TTC549 (cell line): ENCODE results near the gene BLOC1S1.

Source experiments
- FAIRE-seq: peaks from 2 replicates; lab custom pipeline; 2012; peaks lifted over from hg19 to GRCh38; lab: Jason Lieb, UNC

BLOC1S1 gene

GRCh38 chr12:55715833-55716581 lies at the start of gene BLOC1S1:
Gene BLOC1S1, plus strand, starts transcription at chr12:55716046. Its CDS starts 6 bp downstream, at chr12:55716052.
- FAIRE-seq: no peak

GRCh38 chr12:55666508-55666907 lies 49.3 kb upstream of the BLOC1S1 start:
- no peak for FAIRE-seq

- no peak for FAIRE-seq
These were observed 45.6 kb upstream of the BLOC1S1 start for GRCh38 chr12:55670276-55670675.

DNA sequence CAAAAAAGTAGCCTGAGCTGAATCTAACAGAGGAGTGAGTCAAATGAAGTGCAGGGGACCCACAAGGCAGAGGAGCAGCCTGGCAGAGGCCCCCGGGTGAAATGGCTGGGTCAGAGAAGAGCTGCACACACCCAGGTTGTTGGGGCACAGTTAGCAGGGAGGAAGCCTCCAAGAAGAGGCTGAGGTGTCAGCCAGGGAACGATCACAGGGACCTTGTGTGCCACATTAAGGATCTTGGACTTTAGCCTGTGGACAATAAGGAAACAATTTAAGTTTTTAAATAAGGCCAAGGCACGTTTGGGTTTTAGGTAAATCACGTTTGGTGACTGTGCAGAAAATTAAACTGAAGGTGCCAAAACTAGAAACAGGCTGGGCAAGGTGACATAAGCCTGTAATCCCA lies 44.1 kb upstream of the BLOC1S1 start:
- FAIRE-seq: no peak

- FAIRE-seq: no peak
These were observed 42.2 kb upstream of the BLOC1S1 start for GRCh38 chr12:55673638-55674037.

- no peak for FAIRE-seq
These were observed 40.2 kb upstream of the BLOC1S1 start for GRCh38 chr12:55675666-55676065.

DNA sequence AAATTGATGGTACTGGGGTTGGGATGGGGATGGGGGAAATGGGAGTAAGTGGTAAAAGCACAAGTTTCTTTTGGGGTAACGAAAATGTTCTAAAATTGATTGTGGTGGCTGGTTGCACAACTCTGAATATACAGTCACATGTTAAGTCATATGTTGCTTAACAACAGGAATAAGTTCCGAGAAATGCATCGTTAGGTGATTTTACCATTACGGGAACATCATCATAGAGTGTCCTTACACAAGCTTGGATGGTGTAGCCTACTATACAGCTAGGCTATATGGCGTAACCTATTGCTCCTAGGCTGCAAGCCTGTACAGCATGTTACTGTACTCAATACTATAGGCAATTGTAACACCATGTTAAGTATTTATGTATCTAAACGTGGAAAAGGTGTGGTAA lies 39.1 kb upstream of the BLOC1S1 start:
- no peak for FAIRE-seq

GRCh38 chr12:55679691-55680090 lies 36.2 kb upstream of the BLOC1S1 start:
- no peak for FAIRE-seq

DNA sequence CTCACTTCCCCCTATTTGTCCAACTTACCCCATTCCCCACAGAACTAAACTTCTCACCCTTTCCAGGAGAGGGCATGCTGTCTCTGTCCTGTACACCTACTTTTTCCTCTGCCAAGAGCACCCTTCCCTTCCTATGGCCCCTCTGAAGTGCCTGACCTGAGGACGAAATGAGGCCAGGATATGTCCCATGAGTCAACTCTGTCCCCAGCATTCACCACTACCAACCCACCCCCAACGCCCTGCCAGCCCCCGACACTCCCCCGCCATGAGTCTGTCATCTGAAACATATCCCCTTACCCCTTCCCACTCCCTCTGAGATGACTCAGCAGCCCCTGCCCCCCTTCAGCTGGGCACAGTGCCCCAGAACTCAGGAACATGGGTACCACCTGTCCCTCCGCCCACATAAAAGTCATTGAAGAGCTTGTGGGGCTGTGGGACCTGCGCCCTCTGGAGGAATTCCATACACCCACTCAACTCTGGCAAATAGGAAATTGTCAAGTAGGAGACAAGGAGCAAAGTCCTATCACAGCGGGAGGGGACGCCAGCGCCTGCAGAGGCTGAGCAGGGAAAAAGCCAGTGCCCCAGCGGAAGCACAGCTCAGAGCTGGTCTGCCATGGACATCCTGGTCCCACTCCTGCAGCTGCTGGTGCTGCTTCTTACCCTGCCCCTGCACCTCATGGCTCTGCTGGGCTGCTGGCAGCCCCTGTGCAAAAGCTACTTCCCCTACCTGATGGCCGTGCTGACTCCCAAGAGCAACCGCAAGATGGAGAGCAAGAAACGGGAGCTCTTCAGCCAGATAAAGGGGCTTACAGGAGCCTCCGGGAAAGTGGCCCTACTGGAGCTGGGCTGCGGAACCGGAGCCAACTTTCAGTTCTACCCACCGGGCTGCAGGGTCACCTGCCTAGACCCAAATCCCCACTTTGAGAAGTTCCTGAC lies 34.4 kb upstream of the BLOC1S1 start:
- no peak for FAIRE-seq

GRCh38 chr12:55682087-55682796 lies 33.6 kb upstream of the BLOC1S1 start:
- no peak for FAIRE-seq

GRCh38 chr12:55683676-55684075 lies 32.2 kb upstream of the BLOC1S1 start:
- no peak for FAIRE-seq

GRCh38 chr12:55684761-55685370 lies 31.0 kb upstream of the BLOC1S1 start:
- FAIRE-seq: no peak

DNA sequence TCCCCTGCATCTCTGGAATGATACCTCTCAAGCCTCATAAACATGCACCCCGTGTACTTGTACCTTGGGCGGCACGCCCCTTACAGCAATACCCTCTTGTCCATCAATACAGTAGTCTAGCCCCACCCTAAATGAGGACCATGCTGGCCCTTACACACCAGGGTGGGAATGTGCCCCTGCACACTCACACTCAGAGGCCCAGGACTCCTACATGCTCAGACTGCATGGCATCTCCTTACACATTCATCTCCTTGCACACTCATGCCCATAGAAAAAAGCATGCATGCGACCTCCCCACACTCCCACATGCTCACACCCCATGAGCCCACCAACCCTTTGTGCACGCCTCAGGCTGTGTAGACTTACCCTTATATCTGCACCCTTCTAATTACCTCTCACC lies 30.2 kb upstream of the BLOC1S1 start:
- FAIRE-seq: no peak

DNA sequence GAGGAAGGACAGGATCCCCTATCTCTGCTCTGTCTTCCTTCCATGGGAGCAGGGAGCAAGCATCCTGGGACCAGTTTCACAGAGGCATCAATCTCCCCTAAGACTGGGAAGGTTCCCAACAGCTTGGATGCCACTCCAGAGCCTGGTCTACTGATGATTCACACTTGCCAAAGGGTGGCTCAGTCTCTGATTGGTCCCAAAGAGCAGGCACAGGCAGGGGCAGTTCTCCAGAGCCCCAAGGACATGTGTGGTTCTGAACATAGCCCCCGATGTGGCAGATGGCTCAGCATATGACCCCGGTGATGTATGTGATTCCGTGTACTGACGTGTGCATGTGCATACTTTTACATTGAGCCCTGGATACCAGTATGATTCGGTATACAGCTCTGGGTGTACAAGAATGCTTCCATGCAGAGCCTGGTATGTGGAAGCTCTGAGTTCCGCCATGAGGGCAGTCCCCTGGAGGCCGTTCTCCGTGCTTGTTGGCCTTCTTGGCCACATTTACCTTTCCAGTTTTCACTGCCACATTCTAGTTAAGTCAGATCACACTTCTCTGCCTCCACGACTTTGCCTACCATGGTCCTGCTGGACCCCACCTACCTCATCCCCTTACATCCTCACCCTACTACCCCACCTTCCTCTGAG lies 29.4 kb upstream of the BLOC1S1 start:
- FAIRE-seq: no peak

DNA sequence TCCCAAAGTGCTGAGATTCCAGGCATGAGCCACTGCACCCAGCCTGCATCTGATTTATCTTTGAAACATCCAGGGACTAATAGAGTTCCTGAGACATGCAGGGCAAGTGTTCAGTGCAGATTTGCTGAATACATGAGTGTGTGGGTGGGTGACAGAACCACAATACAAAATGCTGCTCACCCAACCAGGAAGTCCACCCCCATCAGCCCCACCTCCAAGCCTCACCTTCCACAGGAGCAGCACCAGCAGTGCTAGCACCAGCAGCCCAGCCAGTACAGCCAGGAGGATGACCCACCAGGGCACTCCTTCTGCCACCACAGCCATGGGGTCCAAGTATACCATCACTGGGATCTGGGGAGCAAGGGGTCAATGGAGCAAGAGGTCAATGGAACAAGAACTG lies 28.1 kb upstream of the BLOC1S1 start:
- no peak for FAIRE-seq

- no peak for FAIRE-seq
These were observed 26.9 kb upstream of the BLOC1S1 start for GRCh38 chr12:55688716-55689655.

GRCh38 chr12:55692631-55693322 lies 23.1 kb upstream of the BLOC1S1 start:
- FAIRE-seq: no peak

DNA sequence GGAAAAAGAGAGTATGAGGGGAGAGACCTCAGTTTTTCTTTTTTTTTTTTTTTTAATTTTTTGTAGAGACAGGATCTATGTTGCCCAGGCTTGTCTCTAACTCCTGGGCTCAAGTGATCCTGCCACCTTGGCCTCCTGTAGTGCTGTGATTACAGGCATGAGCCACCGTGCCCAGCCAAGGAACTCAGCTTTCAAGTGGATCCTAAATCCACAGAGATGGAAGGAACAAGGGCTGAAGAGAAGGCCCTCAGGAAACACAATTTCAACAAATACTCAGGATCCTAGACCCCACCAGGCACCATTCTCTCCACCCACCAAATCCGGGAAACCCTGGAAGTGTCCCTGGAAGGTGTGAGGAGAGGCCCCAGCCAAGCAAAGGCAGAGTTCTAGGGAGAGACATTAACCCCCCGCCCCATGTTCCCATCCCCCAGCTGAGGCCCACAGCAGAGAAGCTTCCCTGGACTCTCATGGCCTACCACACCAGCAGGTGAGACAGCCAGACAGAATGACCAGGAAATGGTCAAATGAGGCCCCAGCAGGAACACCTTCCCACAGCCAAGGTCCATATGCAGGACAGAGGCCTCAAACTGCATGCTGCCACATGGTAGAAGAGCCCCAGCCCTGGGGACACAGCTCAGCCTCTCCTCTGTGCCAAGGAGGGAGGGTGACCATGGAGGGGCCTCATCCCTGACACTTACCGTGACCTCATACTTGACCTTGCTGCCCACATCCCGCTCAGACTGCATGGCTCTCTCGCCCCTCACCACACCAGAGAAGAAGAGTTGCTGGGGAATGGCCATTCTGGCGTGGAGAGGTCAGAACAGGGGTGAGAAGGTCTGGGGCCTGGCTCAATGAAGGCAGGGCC lies 22.3 kb upstream of the BLOC1S1 start:
- FAIRE-seq: no peak

- FAIRE-seq: no peak
These were observed 21.7 kb upstream of the BLOC1S1 start for GRCh38 chr12:55694188-55694515.
